ENCODE results near the gene CEMIP.

CEMIP gene

GRCh38 chr15:80780416-80781221 is 1.4 kb downstream of the CEMIP start:
- Histone ChIP-seq H3F3A (ENCODE audit: low read depth) (no peaks in the 10 kb centered on the region), H3K4me2 (ENCODE audit: low read depth, low read length, poor library complexity, severe bottlenecking) (no peak overlapping the region), H2AFZ (ENCODE audit: low read length) (no peak overlapping the region), H3K4me1 (ENCODE audit: insufficient read depth, low read length, poor library complexity, severe bottlenecking) (no peaks in the 10 kb centered on the region), H3K9ac (ENCODE audit: low read depth, low read length, poor library complexity, severe bottlenecking) (no peak overlapping the region), H3K9me3 (ENCODE audit: insufficient read depth, low read depth, low read length) (no peaks in the 10 kb centered on the region), H3K27me3 (ENCODE audit: insufficient read depth, low read length, poor library complexity, severe bottlenecking) (no peaks in the 10 kb centered on the region), H3K79me2 (ENCODE audit: insufficient read depth, low read length) (no peaks in the 10 kb centered on the region), H4K20me1 (ENCODE audit: insufficient read depth, low read length, poor library complexity, severe bottlenecking) (no peaks in the 10 kb centered on the region), H3K36me3 (ENCODE audit: insufficient read depth, low read length) (no peaks in the 10 kb centered on the region), H3K4me3 (ENCODE audit: low read length, poor library complexity, severe bottlenecking) (no peak overlapping the region), H3K9me2 (replicated peaks; ENCODE audit: low read depth, low read length) (no peaks in the 10 kb centered on the region)
- TF ChIP-seq CTCF (conservative IDR thresholded peaks at IDR 0.05; ENCODE audit: low read length) (no peak), EZH2phosphoT487 (IDR thresholded peaks at IDR 0.05; ENCODE audit: borderline replicate concordance) (no peak)

GRCh38 chr15:80783260-80783659 is 4.1 kb downstream of the CEMIP start:
- Histone ChIP-seq H4K20me1 (ENCODE audit: insufficient read depth, low read length, poor library complexity, severe bottlenecking) (no peaks in the 10 kb centered on the region), H3K4me3 (ENCODE audit: low read length, poor library complexity, severe bottlenecking) (no peak overlapping the region), H2AFZ (ENCODE audit: low read length) (no peak overlapping the region), H3K9me2 (replicated peaks; ENCODE audit: low read depth, low read length) (no peaks in the 10 kb centered on the region), H3K9ac (ENCODE audit: low read depth, low read length, poor library complexity, severe bottlenecking) (no peak overlapping the region), H3K36me3 (ENCODE audit: insufficient read depth, low read length) (no peaks in the 10 kb centered on the region), H3K27me3 (ENCODE audit: insufficient read depth, low read length, poor library complexity, severe bottlenecking) (no peaks in the 10 kb centered on the region), H3K79me2 (ENCODE audit: insufficient read depth, low read length) (no peaks in the 10 kb centered on the region), H3F3A (ENCODE audit: low read depth) (no peaks in the 10 kb centered on the region), H3K4me1 (ENCODE audit: insufficient read depth, low read length, poor library complexity, severe bottlenecking) (no peaks in the 10 kb centered on the region), H3K9me3 (ENCODE audit: insufficient read depth, low read depth, low read length) (no peaks in the 10 kb centered on the region), H3K4me2 (ENCODE audit: low read depth, low read length, poor library complexity, severe bottlenecking) (no peak overlapping the region)
- TF ChIP-seq CTCF (conservative IDR thresholded peaks at IDR 0.05; ENCODE audit: low read length): no peak
- no peak for TF ChIP-seq EZH2phosphoT487 (IDR thresholded peaks at IDR 0.05; ENCODE audit: borderline replicate concordance)

DNA sequence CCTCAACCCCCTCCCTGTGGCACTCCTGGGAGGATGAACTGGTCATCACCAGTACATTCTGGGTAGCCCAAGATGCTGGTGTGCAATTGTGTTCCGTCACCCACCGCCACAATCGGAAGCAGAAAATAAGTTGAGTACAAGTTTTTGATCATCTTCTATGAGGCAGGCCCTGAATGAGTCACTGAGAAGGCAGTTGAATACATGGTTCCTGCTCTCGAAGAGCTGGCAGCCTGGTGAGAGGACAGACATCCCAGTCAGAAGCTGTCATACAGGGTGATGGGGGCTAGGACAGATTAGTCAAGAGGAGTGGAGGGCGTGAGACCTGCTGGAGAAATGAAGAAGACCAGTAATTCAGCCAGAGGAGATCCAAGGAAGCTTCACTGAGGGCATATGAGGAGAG is 6.2 kb downstream of the CEMIP start:
- H3K4me3 ChIP-seq (ENCODE audit: low read length, poor library complexity, severe bottlenecking): no peak overlapping the region
- no peaks in the 10 kb centered on the region for H4K20me1 ChIP-seq (ENCODE audit: insufficient read depth, low read length, poor library complexity, severe bottlenecking)
- H3K4me2 ChIP-seq (ENCODE audit: low read depth, low read length, poor library complexity, severe bottlenecking): no peak overlapping the region
- no peak overlapping the region for H2AFZ ChIP-seq (ENCODE audit: low read length)
- H3K27me3 ChIP-seq (ENCODE audit: insufficient read depth, low read length, poor library complexity, severe bottlenecking): no peaks in the 10 kb centered on the region
- H3K36me3 ChIP-seq (ENCODE audit: insufficient read depth, low read length): no peaks in the 10 kb centered on the region
- no peak overlapping the region for H3K9ac ChIP-seq (ENCODE audit: low read depth, low read length, poor library complexity, severe bottlenecking)
- H3F3A ChIP-seq (ENCODE audit: low read depth): no peaks in the 10 kb centered on the region
- no peaks in the 10 kb centered on the region for H3K4me1 ChIP-seq (ENCODE audit: insufficient read depth, low read length, poor library complexity, severe bottlenecking)
- TF ChIP-seq CTCF (conservative IDR thresholded peaks at IDR 0.05; ENCODE audit: low read length) (no peak), EZH2phosphoT487 (IDR thresholded peaks at IDR 0.05; ENCODE audit: borderline replicate concordance) (no peak)
- no peaks in the 10 kb centered on the region for H3K9me3 ChIP-seq (ENCODE audit: insufficient read depth, low read depth, low read length)
- H3K9me2 ChIP-seq (replicated peaks; ENCODE audit: low read depth, low read length): no peaks in the 10 kb centered on the region
- H3K79me2 ChIP-seq (ENCODE audit: insufficient read depth, low read length): no peaks in the 10 kb centered on the region

All from Loucy (cell line).